ENCODE results near the gene NOX5. TPM values are rescaled to one million over a fixed set of nuclear protein-coding genes. Genes with fewer than 3 reads are reported as not detected.
"Not testable (repeated sequence)": the region's sequence is repeated elsewhere in the genome, so short reads cannot be mapped to it uniquely, and the experiment has no call there.

NOX5 gene
- total RNA-seq, 1 experiment from 2014 or later, result 339 TPM

GRCh38 chr15:69067296-69067695, 52.8 kb downstream of the NOX5 start:
- Histone ChIP-seq H3K36me3 (ENCODE audit: low read depth, low read length) (peaks cover 5% of the 10 kb centered on the region; the same call in 1 of the 2 replicates), H3K4me1 (ENCODE audit: insufficient read depth, low read length) (peaks cover under 1% of the 10 kb centered on the region; the same call in 1 of the 2 replicates), H3K4me2 (ENCODE audit: low read length) (no peak overlapping the region), H3K9me2 (replicated peaks; ENCODE audit: low read length) (no peaks in the 10 kb centered on the region), H3K27me3 (ENCODE audit: low read length) (no peaks in the 10 kb centered on the region), H3K4me3 (ENCODE audit: low read length) (no peak overlapping the region), H3K9ac (ENCODE audit: low read length) (no peak overlapping the region), H3K27ac (ENCODE audit: low read length) (no peak overlapping the region), H4K20me1 (ENCODE audit: low read length) (no peaks in the 10 kb centered on the region), H3K9me3 (ENCODE audit: low read length) (no peaks in the 10 kb centered on the region), H3F3A (ENCODE audit: low read length, unreplicated experiment) (no peaks in the 10 kb centered on the region), H3K79me2 (ENCODE audit: low read length) (no peaks in the 10 kb centered on the region), H2AFZ (ENCODE audit: low read length) (no peak overlapping the region)
- TF ChIP-seq CTCF (conservative IDR thresholded peaks at IDR 0.05; ENCODE audit: low read depth, low read length) (no peak), EZH2phosphoT487 (IDR thresholded peaks at IDR 0.05; ENCODE audit: borderline replicate concordance, low read length) (no peak), EZH2 (IDR thresholded peaks at IDR 0.05; ENCODE audit: low read length, unreplicated experiment) (no peak)
- ChIA-PET POLR2A (ENCODE audit: unreplicated experiment) (no interaction called here), CTCF (interaction anchor here (0.7 kb wide), 1 partner anchor 8 kb away, joined by 3 read pairs; no protein-coding TSS in a partner anchor)
- ATAC-seq, result no peak
- no TSS peak for BruUV-seq (replicated peaks)
- intact Hi-C loops (cut with micrococcal nuclease), result loop anchor here (10.0 kb wide), 1 partner anchor 468 kb away; no protein-coding TSS in a partner anchor
- DNase-seq, result no peak

- DNase-seq, result no peak
- TF ChIP-seq CTCF (conservative IDR thresholded peaks at IDR 0.05; ENCODE audit: low read depth, low read length) (no peak), EZH2 (IDR thresholded peaks at IDR 0.05; ENCODE audit: low read length, unreplicated experiment) (no peak), EZH2phosphoT487 (IDR thresholded peaks at IDR 0.05; ENCODE audit: borderline replicate concordance, low read length) (no peak)
- POLR2A ChIA-PET (ENCODE audit: unreplicated experiment), result no interaction called here
These were observed 53.7 kb downstream of the NOX5 start for GRCh38 chr15:69068157-69068556.

GRCh38 chr15:69069290-69069689, 54.8 kb downstream of the NOX5 start:
- ATAC-seq; BruUV-seq (replicated peaks); H3K27me3 ChIP-seq (ENCODE audit: low read length); H3K9me3 ChIP-seq (ENCODE audit: low read length); CTCF ChIA-PET; H3K27ac ChIP-seq (ENCODE audit: low read length); H3K36me3 ChIP-seq (ENCODE audit: low read depth, low read length); H3K9me2 ChIP-seq (replicated peaks; ENCODE audit: low read length); H3K9ac ChIP-seq (ENCODE audit: low read length); H2AFZ ChIP-seq (ENCODE audit: low read length); H3K4me2 ChIP-seq (ENCODE audit: low read length); H4K20me1 ChIP-seq (ENCODE audit: low read length); H3K79me2 ChIP-seq (ENCODE audit: low read length); H3K4me3 ChIP-seq (ENCODE audit: low read length); H3F3A ChIP-seq (ENCODE audit: low read length, unreplicated experiment); DNase-seq; H3K4me1 ChIP-seq (ENCODE audit: insufficient read depth, low read length); POLR2A ChIA-PET (ENCODE audit: unreplicated experiment): not testable (repeated sequence)
- intact Hi-C loops (cut with micrococcal nuclease), result loop anchor here (10.0 kb wide), 1 partner anchor 466 kb away; no protein-coding TSS in a partner anchor

More at GRCh38 chr15:69068157-69068556, 53.7 kb downstream of the NOX5 start:
- H3F3A ChIP-seq (ENCODE audit: low read length, unreplicated experiment), result no peaks in the 10 kb centered on the region
- no peaks in the 10 kb centered on the region for H3K4me1 ChIP-seq (ENCODE audit: insufficient read depth, low read length)
- no peaks in the 10 kb centered on the region for H3K27me3 ChIP-seq (ENCODE audit: low read length)
- no peaks in the 10 kb centered on the region for H3K36me3 ChIP-seq (ENCODE audit: low read depth, low read length)
- no peaks in the 10 kb centered on the region for H4K20me1 ChIP-seq (ENCODE audit: low read length)
- intact Hi-C loops (cut with micrococcal nuclease), result loop anchor here (10.0 kb wide), 1 partner anchor 467 kb away; no protein-coding TSS in a partner anchor
- H3K9me3 ChIP-seq (ENCODE audit: low read length), result no peaks in the 10 kb centered on the region
- no peak for ATAC-seq
- no peak overlapping the region for H3K4me3 ChIP-seq (ENCODE audit: low read length)
- CTCF ChIA-PET, result no interaction called here
- H3K27ac ChIP-seq (ENCODE audit: low read length), result no peak overlapping the region
- H3K4me2 ChIP-seq (ENCODE audit: low read length), result no peak overlapping the region
- no TSS peak for BruUV-seq (replicated peaks)
- H3K79me2 ChIP-seq (ENCODE audit: low read length), result no peaks in the 10 kb centered on the region
- H3K9me2 ChIP-seq (replicated peaks; ENCODE audit: low read length), result no peaks in the 10 kb centered on the region
- H2AFZ ChIP-seq (ENCODE audit: low read length), result no peak overlapping the region
- no peak overlapping the region for H3K9ac ChIP-seq (ENCODE audit: low read length)

All from PC-3 (cell line).